Fibroblast of lung (primary cell): ENCODE results near the gene ADARB1. TPM values are rescaled to one million over a fixed set of nuclear protein-coding genes. Genes with fewer than 3 reads are reported as not detected.

Experiments used
- DNase-seq, 2 donors: peaks; one replicate each; pipeline versions ENCODE4 v3.0.0 to v3.0.0-alpha.2; 2010; ENCODE audit warnings: low read depth in 2 of 2
- H2AFZ ChIP-seq: 2 replicates; pipeline ENCODE4 v1.5.1; 2012; ENCODE audit warnings: low read length, control low read depth, inconsistent platforms
- H3K27ac ChIP-seq: 2 replicates; pipeline ENCODE4 v1.5.1; 2011; ENCODE audit warnings: low read length, control low read depth; ENCODE audit not compliant: insufficient read depth
- H3K27me3 ChIP-seq: 2 replicates; pipeline ENCODE4 v1.5.1; 2011; ENCODE audit warnings: mild to moderate bottlenecking, low read length; ENCODE audit not compliant: control insufficient read depth, insufficient read depth
- H3K36me3 ChIP-seq: 2 replicates; pipeline ENCODE4 v1.5.1; 2011; ENCODE audit warnings: low read length; ENCODE audit not compliant: control insufficient read depth, insufficient read depth
- H3K4me1 ChIP-seq: 2 replicates; pipeline ENCODE4 v1.5.1; 2011; ENCODE audit warnings: low read length; ENCODE audit not compliant: control insufficient read depth, insufficient read depth; ENCODE audit errors: extremely low read depth
- H3K4me2 ChIP-seq: 2 replicates; pipeline ENCODE4 v1.5.1; 2011; ENCODE audit warnings: low read length, control low read depth; ENCODE audit not compliant: insufficient read depth; ENCODE audit errors: extremely low read depth
- H3K4me3 ChIP-seq, 4 experiments: fragments of 200-600 bp in 1 of 4; sonication (generic) in 1 of 4; replicated peaks in 1 of 4; 2 replicates each; pipeline ENCODE4 v1.5.1; 2011 to 2016; ENCODE audit warnings: low read length in 4 of 4, low read depth in 3 of 4, mild to moderate bottlenecking in 3 of 4, control low read depth in 2 of 4, inconsistent platforms in 1 of 4, mixed read lengths in 1 of 4; ENCODE audit not compliant: insufficient read depth in 1 of 4; ENCODE audit errors: control extremely low read depth in 1 of 4
- H3K79me2 ChIP-seq: 2 replicates; pipeline ENCODE4 v1.5.1; 2012; ENCODE audit warnings: mild to moderate bottlenecking, low read length, inconsistent platforms; ENCODE audit not compliant: control insufficient read depth, insufficient read depth
- H3K9ac ChIP-seq: 2 replicates; pipeline ENCODE4 v1.5.1; 2011; ENCODE audit warnings: mild to moderate bottlenecking, low read length, control low read depth; ENCODE audit not compliant: insufficient read depth
- H3K9me3 ChIP-seq: 2 replicates; pipeline ENCODE4 v1.5.1; 2012; ENCODE audit warnings: low read depth, low read length; ENCODE audit not compliant: control insufficient read depth, insufficient read depth
- H4K20me1 ChIP-seq: 2 replicates; pipeline ENCODE4 v1.5.1; 2011; ENCODE audit warnings: low read length; ENCODE audit not compliant: control insufficient read depth, insufficient read depth; ENCODE audit errors: extremely low read depth
- CTCF ChIP-seq, 2 donors: IDR thresholded peaks in 1 of 2; conservative IDR thresholded peaks in 1 of 2; 1 replicate in 1 of 2; 2 replicates in 1 of 2; pipeline ENCODE4 v1.5.1; 2011 to 2012; ENCODE audit warnings: low read length in 2 of 2, control low read depth in 1 of 2, inconsistent platforms in 1 of 2, low read depth in 1 of 2, mild to moderate bottlenecking in 1 of 2
- EZH2 ChIP-seq: IDR thresholded peaks from 2 replicates; pipeline ENCODE4 v1.5.1; 2012; ENCODE audit warnings: low read length, control low read depth, mild to moderate bottlenecking; ENCODE audit errors: missing control alignments
- polyA plus RNA-seq, 2 donors: library from polyadenylated mRNA; depleted of rRNA in 1 of 2; stranded (reverse) in 1 of 2; unstranded in 1 of 2; fragments of >200 nt; gene quantifications; 2 replicates each; pipeline ENCODE4 v1.2.1, GENCODE V29; 2011 to 2012; ENCODE audit warnings: missing spikeins in 1 of 2
- total RNA-seq: library from RNA; depleted of rRNA; stranded (reverse); fragments of >200 nt; gene quantifications from 2 replicates; pipeline ENCODE4 v1.2.1, GENCODE V29; 2014

The ADARB1 gene
- total and polyA plus RNA-seq, 2 donors (not counting 1 experiment from before 2014, with no cell fraction given) = 20.2 to 25.3 TPM

- H3K36me3 ChIP-seq = no peaks in the 10 kb centered on the region
- no peak overlapping the region for H3K4me2 ChIP-seq
- H3K79me2 ChIP-seq = no peaks in the 10 kb centered on the region
- no peaks in the 10 kb centered on the region for H3K9me3 ChIP-seq
- H4K20me1 ChIP-seq = no peaks in the 10 kb centered on the region
- TF ChIP-seq CTCF (conservative IDR thresholded peaks at IDR 0.05 in 1 of 2, IDR thresholded peaks at IDR 0.05 in 1 of 2; ENCODE audit: low read depth in 1 of 2, low read length in 2 of 2) (no peak), EZH2 (no peak)
- DNase-seq = no peak
- no peak overlapping the region for H3K9ac ChIP-seq
- H3K27me3 ChIP-seq = no peaks in the 10 kb centered on the region
- no peak overlapping the region for H3K27ac ChIP-seq
- H3K4me1 ChIP-seq = peaks cover 6% of the 10 kb centered on the region
- H2AFZ ChIP-seq = no peak overlapping the region
- no peak overlapping the region for H3K4me3 ChIP-seq
Measured at GRCh38 chr21:45136500-45136899, 62.1 kb downstream of the ADARB1 start.

GRCh38 chr21:45136927-45137611 lies 62.7 kb downstream of the ADARB1 start:
- H3K27me3 ChIP-seq = no peaks in the 10 kb centered on the region
- no peak overlapping the region for H2AFZ ChIP-seq
- H3K27ac ChIP-seq = no peak overlapping the region

GRCh38 chr21:45137612-45137937 lies 63.2 kb downstream of the ADARB1 start:
- H3K27ac ChIP-seq = no peak overlapping the region
- H3K4me2 ChIP-seq = no peak overlapping the region
- TF ChIP-seq CTCF (conservative IDR thresholded peaks at IDR 0.05 in 1 of 2, IDR thresholded peaks at IDR 0.05 in 1 of 2; ENCODE audit: low read depth in 1 of 2, low read length in 2 of 2) = no peak
- no peak for TF ChIP-seq EZH2
- no peaks in the 10 kb centered on the region for H3K27me3 ChIP-seq
- H3K4me1 ChIP-seq = peaks cover 14% of the 10 kb centered on the region
- H3K9me3 ChIP-seq = no peaks in the 10 kb centered on the region
- no peaks in the 10 kb centered on the region for H3K79me2 ChIP-seq
- DNase-seq = no peak
- no peaks in the 10 kb centered on the region for H3K36me3 ChIP-seq
- H3K4me3 ChIP-seq = no peak overlapping the region
- H3K9ac ChIP-seq = no peak overlapping the region
- H2AFZ ChIP-seq = no peak overlapping the region
- no peaks in the 10 kb centered on the region for H4K20me1 ChIP-seq

More at GRCh38 chr21:45136927-45137611, 62.7 kb downstream of the ADARB1 start:
- peak; percentile 80 to 89 for DNase-seq
- TF ChIP-seq EZH2 = no peak
- TF ChIP-seq CTCF (conservative IDR thresholded peaks at IDR 0.05 in 1 of 2, IDR thresholded peaks at IDR 0.05 in 1 of 2; ENCODE audit: low read depth in 1 of 2, low read length in 2 of 2) = peak; percentile 88 to 90
- Histone ChIP-seq H3K4me1 (peaks cover 9% of the 10 kb centered on the region), H3K79me2 (no peaks in the 10 kb centered on the region), H3K9me3 (no peaks in the 10 kb centered on the region), H3K36me3 (no peaks in the 10 kb centered on the region), H3K9ac (no peak overlapping the region), H4K20me1 (no peaks in the 10 kb centered on the region), H3K4me2 (no peak overlapping the region), H3K4me3 (no peak overlapping the region)
